ENCODE measurements around the gene KRTAP9-2. TPM values are rescaled to one million over a fixed set of nuclear protein-coding genes. Genes with fewer than 3 reads are reported as not detected.
"Not testable (repeated sequence)": the region's sequence is repeated elsewhere in the genome, so short reads cannot be mapped to it uniquely, and the experiment has no call there.

Gene KRTAP9-2
- total and polyA plus RNA-seq, 7 donors = not detected

DNA sequence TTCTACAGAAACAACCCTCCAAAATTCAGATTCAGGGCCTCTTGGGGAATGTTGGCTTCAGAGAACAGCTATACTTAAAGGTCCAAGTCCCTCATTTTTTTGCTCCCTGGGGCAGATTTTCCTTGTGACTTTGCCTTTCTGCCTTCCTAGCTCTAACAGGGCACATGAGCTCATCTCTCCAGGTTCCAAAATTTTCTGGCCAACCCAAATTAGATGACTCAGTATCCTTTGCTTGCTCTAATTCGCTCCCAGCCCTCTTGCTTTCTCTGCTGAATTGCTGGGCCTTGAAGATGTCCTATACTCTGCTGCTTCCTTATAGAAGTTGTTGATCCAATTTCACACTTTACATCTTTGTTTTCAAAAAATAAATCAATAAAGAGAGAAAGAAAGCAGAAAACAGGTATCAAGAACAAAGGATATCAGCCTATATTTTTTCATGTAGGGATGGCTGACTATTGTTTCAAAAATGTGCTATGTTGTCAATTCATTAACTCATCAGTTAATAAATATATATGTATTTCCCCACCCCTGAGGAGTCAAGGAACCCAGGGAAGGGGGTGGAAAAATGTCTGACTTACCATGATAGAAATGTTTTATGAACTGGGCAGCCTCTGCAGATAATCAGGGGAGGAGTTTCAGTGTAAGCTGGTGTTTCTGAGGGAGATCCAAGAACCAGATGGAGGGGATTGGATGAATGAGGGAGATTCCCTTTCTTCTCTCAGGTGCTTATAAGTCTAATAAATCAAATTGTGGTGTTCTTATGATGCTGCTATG, 47.4 kb upstream of the KRTAP9-2 start:
- ATAC-seq = no peak
- DNase-seq = no peak
- Histone ChIP-seq H3K4me3 (no peak overlapping the region), H3K9me3 (no peaks in the 10 kb centered on the region), H3K4me1 (no peaks in the 10 kb centered on the region), H3K27me3 (ENCODE audit: insufficient read depth in 3 of 3, low read length in 2 of 3) (peaks cover 0 to 6% (median 0%) of the 10 kb centered on the region in 3 donors), H3K27ac (no peak overlapping the region), H3K36me3 (ENCODE audit: insufficient read depth in 1 of 2, low read depth in 1 of 2) (no peaks in the 10 kb centered on the region)
- intact Hi-C loops (cut with DNase I) = no loop called here
- TF ChIP-seq, protein P1, sequence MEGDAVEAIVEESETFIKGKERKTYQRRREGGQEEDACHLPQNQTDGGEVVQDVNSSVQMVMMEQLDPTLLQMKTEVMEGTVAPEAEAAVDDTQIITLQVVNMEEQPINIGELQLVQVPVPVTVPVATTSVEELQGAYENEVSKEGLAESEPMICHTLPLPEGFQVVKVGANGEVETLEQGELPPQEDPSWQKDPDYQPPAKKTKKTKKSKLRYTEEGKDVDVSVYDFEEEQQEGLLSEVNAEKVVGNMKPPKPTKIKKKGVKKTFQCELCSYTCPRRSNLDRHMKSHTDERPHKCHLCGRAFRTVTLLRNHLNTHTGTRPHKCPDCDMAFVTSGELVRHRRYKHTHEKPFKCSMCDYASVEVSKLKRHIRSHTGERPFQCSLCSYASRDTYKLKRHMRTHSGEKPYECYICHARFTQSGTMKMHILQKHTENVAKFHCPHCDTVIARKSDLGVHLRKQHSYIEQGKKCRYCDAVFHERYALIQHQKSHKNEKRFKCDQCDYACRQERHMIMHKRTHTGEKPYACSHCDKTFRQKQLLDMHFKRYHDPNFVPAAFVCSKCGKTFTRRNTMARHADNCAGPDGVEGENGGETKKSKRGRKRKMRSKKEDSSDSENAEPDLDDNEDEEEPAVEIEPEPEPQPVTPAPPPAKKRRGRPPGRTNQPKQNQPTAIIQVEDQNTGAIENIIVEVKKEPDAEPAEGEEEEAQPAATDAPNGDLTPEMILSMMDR (IDR thresholded peaks at IDR 0.05) = no peak
- WGBS, 3 donors = 59 to 82% (median 78%) methylated on average over 1 of the region's 1 CpG

DNA sequence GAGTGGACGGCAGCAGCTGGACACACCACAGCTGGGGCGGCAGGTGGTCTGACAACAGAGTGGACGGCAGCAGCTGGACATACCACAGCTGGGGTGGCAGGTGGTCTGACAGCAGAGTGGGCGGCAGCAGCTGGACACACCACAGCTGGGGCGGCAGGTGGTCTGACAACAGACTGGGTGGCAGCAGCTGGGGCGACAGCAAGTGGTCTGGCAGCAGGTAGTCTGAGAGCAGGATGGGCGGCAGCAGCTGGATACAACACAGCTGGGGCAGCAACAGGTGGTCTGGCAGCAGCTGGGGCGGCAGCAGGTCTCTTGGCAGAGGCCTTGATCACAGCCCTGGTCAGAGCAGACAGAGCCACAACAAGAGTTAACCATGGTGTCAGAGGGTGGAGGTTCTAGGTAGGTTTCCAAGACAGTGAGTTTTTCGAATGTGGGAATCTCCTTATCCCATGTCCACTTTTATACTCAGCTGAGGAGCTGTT, 41.9 kb upstream of the KRTAP9-2 start, which contains the start of gene KRTAP4-1:
TSS of gene KRTAP4-1 (minus strand) at position 432 of the 482 bp plus-strand sequence. CDS start at position 375, 57 bp downstream.
- peaks cover 0 to 15% (median 3%) of the 10 kb centered on the region in 3 donors for H3K27me3 ChIP-seq (ENCODE audit: insufficient read depth in 3 of 3, low read length in 2 of 3)
- no peak for DNase-seq
- H3K4me3 ChIP-seq = no peak within 1 kb of the TSS
- TF ChIP-seq, protein P1 (IDR thresholded peaks at IDR 0.05) = no peak
- intact Hi-C loops (cut with DNase I) = no loop called here
- no peak for ATAC-seq
- no peaks in the 10 kb centered on the region for H3K36me3 ChIP-seq (ENCODE audit: insufficient read depth in 1 of 2, low read depth in 1 of 2)
- 38 to 57% (median 50%) methylated on average over 8 to 9 of the region's 9 CpGs for WGBS, 3 donors
- H3K4me1 ChIP-seq = no peaks in the 10 kb centered on the region
- no peak within 1 kb of the TSS for H3K27ac ChIP-seq
- no peaks in the 10 kb centered on the region for H3K9me3 ChIP-seq

DNA sequence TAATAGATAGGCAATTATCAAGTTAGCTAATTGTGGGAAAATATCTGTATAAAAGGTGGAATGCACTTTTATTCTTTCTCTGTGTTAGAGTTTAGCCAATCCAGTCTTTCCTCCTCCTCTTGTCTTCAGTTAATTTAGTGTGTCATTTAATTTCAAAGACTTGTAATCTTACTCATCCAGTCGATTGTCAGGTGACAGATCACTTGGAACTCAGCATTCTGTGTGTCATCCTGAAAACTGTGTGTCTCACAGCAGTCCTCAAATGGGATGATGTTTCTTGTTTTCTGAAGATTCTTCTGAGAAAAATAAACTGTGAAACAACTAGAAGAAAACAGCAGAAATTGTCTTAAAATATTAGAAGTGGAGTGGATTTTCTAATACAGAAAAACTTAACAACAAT, 41.4 kb upstream of the KRTAP9-2 start:
- ATAC-seq = no peak

DNA sequence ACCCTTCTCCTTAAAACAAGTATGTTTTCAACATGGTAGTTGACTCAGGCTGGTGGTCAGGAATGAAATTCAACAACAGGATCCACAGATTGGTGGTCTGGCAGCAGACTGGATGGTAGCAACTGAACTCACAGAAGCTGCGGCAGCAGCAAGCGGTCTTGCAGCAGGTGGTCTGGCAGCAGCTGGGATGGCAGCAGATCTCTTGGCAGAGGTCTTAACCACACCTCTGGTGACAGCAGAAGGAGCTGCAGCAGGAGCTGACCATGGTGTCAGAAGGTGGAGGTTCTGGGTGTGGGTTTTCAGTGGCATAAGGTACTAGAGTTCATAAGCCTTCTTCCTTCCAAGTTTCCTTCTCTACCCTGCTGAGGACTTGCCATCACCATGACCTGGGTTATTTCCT, 39.6 kb upstream of the KRTAP9-2 start:
- intact Hi-C loops (cut with DNase I) = no loop called here
- H3K9me3 ChIP-seq = no peaks in the 10 kb centered on the region
- no peak overlapping the region for H3K27ac ChIP-seq
- TF ChIP-seq, protein P1 (IDR thresholded peaks at IDR 0.05) = no peak
- H3K27me3 ChIP-seq (ENCODE audit: insufficient read depth in 3 of 3, low read length in 2 of 3) = peaks cover 0 to 15% (median 5%) of the 10 kb centered on the region in 3 donors
- H3K4me1 ChIP-seq = no peaks in the 10 kb centered on the region
- no peak for DNase-seq
- ATAC-seq = no peak
- H3K36me3 ChIP-seq (ENCODE audit: insufficient read depth in 1 of 2, low read depth in 1 of 2) = no peaks in the 10 kb centered on the region
- WGBS, 3 donors = 23 to 51% (median 31%) methylated on average over 2 of the region's 2 CpGs
- H3K4me3 ChIP-seq = no peak overlapping the region

More for the DNA sequence above, 41.4 kb upstream of the KRTAP9-2 start:
- TF ChIP-seq, protein P1 (IDR thresholded peaks at IDR 0.05) = no peak
- H3K27me3 ChIP-seq (ENCODE audit: insufficient read depth in 3 of 3, low read length in 2 of 3) = peaks cover 0 to 15% (median 3%) of the 10 kb centered on the region in 3 donors
- DNase-seq = no peak
- intact Hi-C loops (cut with DNase I) = no loop called here
- no peak overlapping the region for H3K4me3 ChIP-seq
- no peaks in the 10 kb centered on the region for H3K4me1 ChIP-seq
- no peaks in the 10 kb centered on the region for H3K36me3 ChIP-seq (ENCODE audit: insufficient read depth in 1 of 2, low read depth in 1 of 2)
- WGBS, 3 donors = 49 to 65% (median 58%) methylated on average over 1 of the region's 1 CpG
- no peak overlapping the region for H3K27ac ChIP-seq
- H3K9me3 ChIP-seq = no peaks in the 10 kb centered on the region

DNA sequence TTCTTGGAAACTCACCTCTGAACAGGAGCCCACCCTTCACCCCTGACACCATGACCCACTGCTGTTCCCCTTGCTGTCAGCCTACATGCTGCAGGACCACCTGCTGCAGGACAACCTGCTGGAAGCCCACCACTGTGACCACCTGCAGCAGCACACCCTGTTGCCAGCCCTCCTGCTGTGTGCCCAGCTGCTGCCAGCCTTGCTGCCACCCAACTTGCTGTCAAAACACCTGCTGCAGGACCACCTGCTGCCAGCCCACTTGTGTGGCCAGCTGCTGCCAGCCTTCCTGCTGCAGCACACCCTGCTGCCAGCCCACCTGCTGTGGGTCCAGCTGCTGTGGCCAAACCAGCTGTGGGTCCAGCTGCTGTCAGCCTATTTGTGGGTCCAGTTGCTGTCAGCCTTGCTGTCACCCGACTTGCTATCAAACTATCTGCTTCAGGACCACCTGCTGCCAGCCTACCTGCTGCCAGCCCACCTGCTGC, 36.6 kb upstream of the KRTAP9-2 start, which contains the start of gene KRTAP9-1:
TSS of gene KRTAP9-1 (plus strand) at position 51 of the 482 bp plus-strand sequence. CDS start at position 51, 0 bp downstream.
- H3K36me3 ChIP-seq (ENCODE audit: insufficient read depth in 1 of 2, low read depth in 1 of 2); H3K27me3 ChIP-seq (ENCODE audit: insufficient read depth in 3 of 3, low read length in 2 of 3); DNase-seq; ATAC-seq; H3K4me1 ChIP-seq; H3K4me3 ChIP-seq; H3K27ac ChIP-seq; H3K9me3 ChIP-seq; intact Hi-C loops (cut with DNase I): not testable (repeated sequence)
- WGBS, 3 donors = 50 to 61% (median 58%) methylated on average over 1 of the region's 1 CpG
